CD4-positive, alpha-beta T cell (primary cell): ENCODE results near the gene EMSY. TPM values are rescaled to one million over a fixed set of nuclear protein-coding genes. Genes with fewer than 3 reads are reported as not detected.
"Not testable (repeated sequence)": the region's sequence is repeated elsewhere in the genome, so short reads cannot be mapped to it uniquely, and the experiment has no call there.

Source experiments
- ATAC-seq: fragments of 200-7000 bp; cut with Tn5 transposase; one replicate; pipeline ENCODE4 v1.10.0; 2022; ENCODE audit warnings: mild to moderate bottlenecking; ENCODE audit not compliant: poor library complexity
- CTCF ChIA-PET: fragments of 350-600 bp; sonication (Branson Sonifier 250); formaldehyde crosslinking; loops from one replicate; lab custom pipeline; 2021; ENCODE audit warnings: antibody characterized with exemption, inconsistent platforms; lab: Charles Lee
- POLR2A ChIA-PET: fragments of 350-600 bp; sonication (Branson Sonifier 250); formaldehyde crosslinking; loops from one replicate; lab custom pipeline; 2021; ENCODE audit warnings: antibody characterized with exemption, inconsistent platforms; lab: Charles Lee
- DNase-seq, 14 experiments: peaks; one replicate each; pipeline ENCODE4 v3.0.0-alpha.2; 2013 to 2020; ENCODE audit warnings: mixed read lengths in 2 of 14
- H3K27ac ChIP-seq, 2 donors: one replicate each; pipeline versions ENCODE4 v1.5.1 to v1.7.0; 2013; ENCODE audit warnings: low read length in 2 of 2, low read depth in 1 of 2, mild to moderate bottlenecking in 1 of 2
- H3K27me3 ChIP-seq, 2 experiments: 1 replicate in 1 of 2; 2 replicates in 1 of 2; pipeline versions ENCODE4 v1.6.1 to v1.7.0; 2013; ENCODE audit warnings: low read length in 2 of 2, control low read depth in 1 of 2, mild to moderate bottlenecking in 1 of 2, moderate library complexity in 1 of 2; ENCODE audit not compliant: insufficient read depth in 2 of 2, control insufficient read depth in 1 of 2
- H3K36me3 ChIP-seq: one replicate; pipeline ENCODE4 v1.6.1; 2013; ENCODE audit warnings: low read length, control low read depth; ENCODE audit not compliant: insufficient read depth
- H3K4me1 ChIP-seq: one replicate; pipeline ENCODE4 v1.6.1; 2013; ENCODE audit warnings: low read length, control low read depth; ENCODE audit not compliant: insufficient read depth
- H3K4me3 ChIP-seq: one replicate; pipeline ENCODE4 v1.5.1; 2013; ENCODE audit warnings: mild to moderate bottlenecking, low read length, moderate library complexity
- H3K9me3 ChIP-seq, 2 experiments: 1 replicate in 1 of 2; 2 replicates in 1 of 2; pipeline versions ENCODE4 v1.6.1 to v1.7.0; 2013; ENCODE audit warnings: low read length in 2 of 2, mild to moderate bottlenecking in 2 of 2, control low read depth in 1 of 2, moderate library complexity in 1 of 2; ENCODE audit not compliant: control insufficient read depth in 1 of 2, insufficient read depth in 1 of 2
- H3K27ac Mint-ChIP-seq: one replicate; pipeline ENCODE4 v1.8.0; 2020; ENCODE audit warnings: mixed read lengths
- H3K27me3 Mint-ChIP-seq: one replicate; pipeline ENCODE4 v1.8.0; 2021; ENCODE audit warnings: mixed read lengths
- H3K36me3 Mint-ChIP-seq: one replicate; pipeline ENCODE4 v1.8.0; 2021; ENCODE audit warnings: low read depth, mixed read lengths
- H3K4me1 Mint-ChIP-seq: one replicate; pipeline ENCODE4 v1.8.0; 2021; ENCODE audit warnings: low read depth, mixed read lengths
- H3K4me3 Mint-ChIP-seq: one replicate; pipeline ENCODE4 v1.8.0; 2020; ENCODE audit warnings: mild to moderate bottlenecking, mixed read lengths
- H3K9me3 Mint-ChIP-seq: one replicate; pipeline ENCODE4 v1.8.0; 2020; ENCODE audit warnings: mixed read lengths
- CTCF ChIP-seq: fragments of 200-600 bp; IDR thresholded peaks from one replicate; pipeline ENCODE4 v1.8.0; 2022; ENCODE audit warnings: antibody characterized with exemption, mild to moderate bottlenecking
- intact Hi-C, 2 experiments: fragments of 100-400 bp; cut with DNase I in 1 of 2; cut with micrococcal nuclease in 1 of 2; formaldehyde crosslinking; loops; one replicate each; pipeline versions ENCODE4 v1.15.1 to v1.9.0; 2023 to 2025; cut with DNase I, micrococcal nuclease
- total RNA-seq, 174 experiments: library from RNA in 2 of 174; stranded (reverse) in 2 of 174; gene quantifications; one replicate each; pipeline ENCODE4 v1.2.3 and lab custom pipeline; 2021 to 2026

The EMSY gene
- total RNA-seq, 2 experiments from 2014 or later = 20.9 to 21.8 TPM

GRCh38 chr11:76579056-76579751, 134.4 kb downstream of the EMSY start:
- peaks cover 0 to 6% of the 10 kb centered on the region in 2 experiments for H3K27me3 ChIP-seq
- Mint-ChIP-seq H3K36me3 (no peaks in the 10 kb centered on the region), H3K27ac (no peak overlapping the region), H3K9me3 (no peaks in the 10 kb centered on the region), H3K27me3 (no peaks in the 10 kb centered on the region), H3K4me1 (no peaks in the 10 kb centered on the region), H3K4me3 (no peak overlapping the region)
- ChIA-PET CTCF (no interaction called here), POLR2A (no interaction called here)
- peaks cover 0 to 9% of the 10 kb centered on the region in 2 experiments for H3K9me3 ChIP-seq
- ATAC-seq (no peak), DNase-seq (no peak)
- H3K4me3 ChIP-seq = no peak overlapping the region
- TF ChIP-seq CTCF = no peak
- intact Hi-C loops = no loop called here
- no peaks in the 10 kb centered on the region for H3K4me1 ChIP-seq
- no peak overlapping the region for H3K27ac ChIP-seq
- no peaks in the 10 kb centered on the region for H3K36me3 ChIP-seq

- Mint-ChIP-seq H3K4me3 (no peak overlapping the region), H3K9me3 (no peaks in the 10 kb centered on the region), H3K4me1 (no peaks in the 10 kb centered on the region), H3K27ac (no peak overlapping the region), H3K27me3 (no peaks in the 10 kb centered on the region), H3K36me3 (no peaks in the 10 kb centered on the region)
- Histone ChIP-seq H3K9me3 (peaks cover 0 to 9% of the 10 kb centered on the region in 2 experiments), H3K27me3 (peaks cover 0 to 6% of the 10 kb centered on the region in 2 experiments), H3K4me1 (no peaks in the 10 kb centered on the region), H3K4me3 (no peak overlapping the region), H3K27ac (no peak overlapping the region), H3K36me3 (no peaks in the 10 kb centered on the region)
- DNase-seq = no peak
- ChIA-PET POLR2A (no interaction called here), CTCF (no interaction called here)
- no peak for ATAC-seq
- TF ChIP-seq CTCF = no peak
- intact Hi-C loops = no loop called here
Measured at GRCh38 chr11:76579752-76580151, 134.9 kb downstream of the EMSY start.

GRCh38 chr11:76582471-76582870, 137.7 kb downstream of the EMSY start:
- H3K27me3 ChIP-seq, H3K27ac ChIP-seq, CTCF ChIA-PET, H3K4me3 ChIP-seq, H3K36me3 ChIP-seq, H3K27me3 Mint-ChIP-seq, H3K4me1 Mint-ChIP-seq, intact Hi-C loops, H3K36me3 Mint-ChIP-seq, POLR2A ChIA-PET, H3K9me3 Mint-ChIP-seq, DNase-seq, H3K4me1 ChIP-seq, ATAC-seq, H3K9me3 ChIP-seq, H3K27ac Mint-ChIP-seq, H3K4me3 Mint-ChIP-seq: not testable (repeated sequence)
